ENCODE measurements around the gene ARID3A.

Gene ARID3A

DNA sequence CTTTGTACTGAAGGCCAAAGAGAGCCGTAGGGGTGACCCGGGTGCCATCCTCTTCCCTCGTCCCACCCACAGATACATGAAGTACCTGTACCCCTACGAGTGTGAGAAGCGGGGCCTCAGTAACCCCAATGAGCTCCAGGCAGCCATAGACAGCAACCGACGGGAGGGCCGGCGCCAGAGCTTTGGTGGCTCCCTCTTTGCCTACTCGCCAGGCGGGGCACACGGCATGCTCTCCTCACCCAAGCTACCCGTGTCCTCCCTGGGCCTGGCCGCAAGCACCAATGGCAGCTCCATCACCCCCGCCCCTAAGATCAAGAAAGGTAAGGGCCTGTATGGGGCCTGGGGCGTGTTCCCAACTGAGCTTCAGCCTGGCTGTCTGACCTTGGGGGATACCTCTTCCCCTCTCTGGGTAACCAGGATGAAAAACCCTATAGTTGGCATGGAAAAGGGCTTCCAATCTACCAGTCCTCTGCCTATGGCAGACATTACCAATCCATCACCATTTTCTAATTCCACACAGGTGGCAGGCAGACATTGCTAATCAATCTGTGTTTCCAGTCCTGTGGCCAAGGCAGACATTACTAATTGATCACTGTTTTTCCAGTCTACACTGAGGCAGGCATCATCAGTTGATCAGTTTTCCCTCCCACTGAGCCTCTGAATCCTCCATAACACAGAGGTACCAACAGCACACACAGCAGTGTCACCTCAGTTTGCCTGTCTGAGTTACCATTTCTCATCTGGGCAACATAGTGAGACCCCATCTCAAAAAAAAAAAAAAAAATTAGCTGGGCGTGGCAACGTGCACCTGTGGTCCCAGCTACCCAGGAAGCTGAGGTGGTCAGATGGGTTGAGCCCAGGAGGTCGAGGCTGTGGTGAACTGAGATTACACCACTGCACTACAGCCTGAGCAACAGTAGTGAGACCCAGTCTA, 39.2 kb downstream of the ARID3A start:
- H3K27me3 ChIP-seq (ENCODE audit: control insufficient read depth, insufficient read depth, low read length): no peaks in the 10 kb centered on the region
- no peaks in the 10 kb centered on the region for H3K9me3 ChIP-seq (ENCODE audit: control insufficient read depth, insufficient read depth, low read length)
- no peak overlapping the region for H3K27ac ChIP-seq (ENCODE audit: low read length)
- H3K36me3 ChIP-seq (ENCODE audit: control insufficient read depth, insufficient read depth, low read length): peaks cover 27% of the 10 kb centered on the region
- no peak overlapping the region for H3K4me3 ChIP-seq (ENCODE audit: low read length)
- H3K4me1 ChIP-seq (ENCODE audit: control insufficient read depth, insufficient read depth, low read length): no peaks in the 10 kb centered on the region; the same call in 1 of the 2 replicates
- WGBS (ENCODE audit: insufficient coverage, insufficient read length): no CpG with 5 or more reads among the region's 19 CpGs
- no peak for DNase-seq (ENCODE audit: low read depth, low spot score)

GRCh38 chr19:966485-967088, 40.8 kb downstream of the ARID3A start:
- no peak overlapping the region for H3K4me3 ChIP-seq (ENCODE audit: low read length)
- no peaks in the 10 kb centered on the region; the same call in 1 of the 2 replicates for H3K9me3 ChIP-seq (ENCODE audit: control insufficient read depth, insufficient read depth, low read length)
- no peaks in the 10 kb centered on the region for H3K27me3 ChIP-seq (ENCODE audit: control insufficient read depth, insufficient read depth, low read length)
- peaks cover 30% of the 10 kb centered on the region for H3K36me3 ChIP-seq (ENCODE audit: control insufficient read depth, insufficient read depth, low read length)
- no peaks in the 10 kb centered on the region; the same call in 1 of the 2 replicates for H3K4me1 ChIP-seq (ENCODE audit: control insufficient read depth, insufficient read depth, low read length)
- no peak overlapping the region for H3K27ac ChIP-seq (ENCODE audit: low read length)
- no peak for DNase-seq (ENCODE audit: low read depth, low spot score)
- no CpG with 5 or more reads among the region's 17 CpGs for WGBS (ENCODE audit: insufficient coverage, insufficient read length)

GRCh38 chr19:970695-971094, 44.9 kb downstream of the ARID3A start:
- no peak for DNase-seq (ENCODE audit: low read depth, low spot score)
- H3K36me3 ChIP-seq (ENCODE audit: control insufficient read depth, insufficient read depth, low read length): peaks cover 18% of the 10 kb centered on the region
- H3K27ac ChIP-seq (ENCODE audit: low read length): no peak overlapping the region
- H3K27me3 ChIP-seq (ENCODE audit: control insufficient read depth, insufficient read depth, low read length): no peaks in the 10 kb centered on the region
- no peak overlapping the region for H3K4me3 ChIP-seq (ENCODE audit: low read length)
- H3K9me3 ChIP-seq (ENCODE audit: control insufficient read depth, insufficient read depth, low read length): no peaks in the 10 kb centered on the region; the same call in 1 of the 2 replicates
- no CpG with 5 or more reads among the region's 14 CpGs for WGBS (ENCODE audit: insufficient coverage, insufficient read length)
- no peaks in the 10 kb centered on the region for H3K4me1 ChIP-seq (ENCODE audit: control insufficient read depth, insufficient read depth, low read length)

DNA sequence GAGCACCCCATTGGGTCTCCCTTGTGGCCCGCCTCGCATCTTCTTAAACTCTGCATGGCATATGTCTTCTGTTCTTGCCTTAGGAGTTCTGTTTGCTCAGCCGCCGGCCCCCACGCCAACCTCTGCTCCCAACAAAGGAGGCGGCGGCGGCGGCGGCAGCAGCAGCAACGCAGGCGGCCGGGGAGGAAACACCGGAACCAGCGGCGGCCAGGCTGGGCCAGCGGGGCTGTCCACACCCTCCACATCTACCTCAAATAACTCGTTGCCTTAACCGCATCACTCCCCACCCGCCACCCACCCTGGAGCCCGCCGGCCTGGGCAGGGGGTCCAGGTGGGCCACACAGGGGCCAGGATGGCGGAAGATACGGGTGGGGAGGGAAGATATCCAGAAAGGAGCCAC, 46.0 kb downstream of the ARID3A start:
- Histone ChIP-seq H3K27ac (ENCODE audit: low read length) (no peak overlapping the region), H3K4me1 (ENCODE audit: control insufficient read depth, insufficient read depth, low read length) (no peaks in the 10 kb centered on the region), H3K27me3 (ENCODE audit: control insufficient read depth, insufficient read depth, low read length) (no peaks in the 10 kb centered on the region), H3K4me3 (ENCODE audit: low read length) (no peak overlapping the region), H3K36me3 (ENCODE audit: control insufficient read depth, insufficient read depth, low read length) (peaks cover 14% of the 10 kb centered on the region), H3K9me3 (ENCODE audit: control insufficient read depth, insufficient read depth, low read length) (no peaks in the 10 kb centered on the region; the same call in 1 of the 2 replicates)
- no CpG with 5 or more reads among the region's 24 CpGs for WGBS (ENCODE audit: insufficient coverage, insufficient read length)
- DNase-seq (ENCODE audit: low read depth, low spot score): no peak

GRCh38 chr19:972281-972680, 46.4 kb downstream of the ARID3A start:
- no peaks in the 10 kb centered on the region for H3K27me3 ChIP-seq (ENCODE audit: control insufficient read depth, insufficient read depth, low read length)
- WGBS (ENCODE audit: insufficient coverage, insufficient read length): no CpG with 5 or more reads among the region's 6 CpGs
- H3K4me3 ChIP-seq (ENCODE audit: low read length): no peak overlapping the region
- H3K36me3 ChIP-seq (ENCODE audit: control insufficient read depth, insufficient read depth, low read length): peaks cover 14% of the 10 kb centered on the region
- H3K27ac ChIP-seq (ENCODE audit: low read length): no peak overlapping the region
- no peaks in the 10 kb centered on the region for H3K4me1 ChIP-seq (ENCODE audit: control insufficient read depth, insufficient read depth, low read length)
- no peaks in the 10 kb centered on the region; the same call in 1 of the 2 replicates for H3K9me3 ChIP-seq (ENCODE audit: control insufficient read depth, insufficient read depth, low read length)
- no peak for DNase-seq (ENCODE audit: low read depth, low spot score)

- no CpG with 5 or more reads among the region's 29 CpGs for WGBS (ENCODE audit: insufficient coverage, insufficient read length)
These were observed 48.1 kb downstream of the ARID3A start for GRCh38 chr19:973726-974563.

GRCh38 chr19:974564-975257, 48.9 kb downstream of the ARID3A start:
- no CpG with 5 or more reads among the region's 37 CpGs for WGBS (ENCODE audit: insufficient coverage, insufficient read length)
- Histone ChIP-seq H3K4me3 (ENCODE audit: low read length) (no peak overlapping the region), H3K27ac (ENCODE audit: low read length) (no peak overlapping the region), H3K9me3 (ENCODE audit: control insufficient read depth, insufficient read depth, low read length) (no peaks in the 10 kb centered on the region; the same call in 1 of the 2 replicates), H3K27me3 (ENCODE audit: control insufficient read depth, insufficient read depth, low read length) (no peaks in the 10 kb centered on the region), H3K4me1 (ENCODE audit: control insufficient read depth, insufficient read depth, low read length) (0 out of 2 replicates have a peak, but pooled peaks cover 2% of the 10 kb centered on the region), H3K36me3 (ENCODE audit: control insufficient read depth, insufficient read depth, low read length) (peaks cover 7% of the 10 kb centered on the region)
- no peak for DNase-seq (ENCODE audit: low read depth, low spot score)

More at GRCh38 chr19:973726-974563, 48.1 kb downstream of the ARID3A start:
- Histone ChIP-seq H3K4me1 (ENCODE audit: control insufficient read depth, insufficient read depth, low read length) (no peaks in the 10 kb centered on the region), H3K9me3 (ENCODE audit: control insufficient read depth, insufficient read depth, low read length) (no peaks in the 10 kb centered on the region; the same call in 1 of the 2 replicates), H3K27me3 (ENCODE audit: control insufficient read depth, insufficient read depth, low read length) (no peaks in the 10 kb centered on the region), H3K36me3 (ENCODE audit: control insufficient read depth, insufficient read depth, low read length) (peaks cover 7% of the 10 kb centered on the region), H3K27ac (ENCODE audit: low read length) (no peak overlapping the region), H3K4me3 (ENCODE audit: low read length) (no peak overlapping the region)
- DNase-seq (ENCODE audit: low read depth, low spot score): no peak

GRCh38 chr19:976476-976875, 50.6 kb downstream of the ARID3A start:
- Histone ChIP-seq H3K9me3 (ENCODE audit: control insufficient read depth, insufficient read depth, low read length) (no peaks in the 10 kb centered on the region), H3K27ac (ENCODE audit: low read length) (no peak overlapping the region), H3K27me3 (ENCODE audit: control insufficient read depth, insufficient read depth, low read length) (no peaks in the 10 kb centered on the region), H3K36me3 (ENCODE audit: control insufficient read depth, insufficient read depth, low read length) (peaks cover 3% of the 10 kb centered on the region), H3K4me3 (ENCODE audit: low read length) (no peak overlapping the region), H3K4me1 (ENCODE audit: control insufficient read depth, insufficient read depth, low read length) (peaks cover 6% of the 10 kb centered on the region; the same call in 1 of the 2 replicates)
- DNase-seq (ENCODE audit: low read depth, low spot score): no peak
- WGBS (ENCODE audit: insufficient coverage, insufficient read length): no CpG with 5 or more reads among the region's 10 CpGs

DNA sequence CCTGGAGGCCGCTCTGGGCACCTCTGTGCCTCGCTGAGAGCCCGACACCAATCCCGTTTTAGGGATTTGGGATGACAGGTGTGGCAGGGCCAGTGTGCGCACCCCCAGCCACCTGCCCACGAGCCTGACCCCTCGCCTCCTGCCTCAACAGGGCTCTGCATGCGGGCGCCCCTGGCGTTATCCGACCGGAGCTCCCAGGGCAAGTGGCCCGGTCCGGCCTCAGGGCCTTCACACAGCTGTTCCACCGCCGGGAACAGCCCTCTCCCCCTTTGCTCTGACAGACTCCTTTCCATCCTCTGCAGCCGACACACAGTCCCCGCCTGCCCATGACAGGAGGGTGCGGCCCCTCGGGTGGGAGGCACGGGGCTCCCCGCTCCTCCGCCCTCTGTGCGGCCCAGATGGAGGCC, 51.2 kb downstream of the ARID3A start:
- Histone ChIP-seq H3K4me3 (ENCODE audit: low read length) (no peak overlapping the region), H3K36me3 (ENCODE audit: control insufficient read depth, insufficient read depth, low read length) (peaks cover 3% of the 10 kb centered on the region), H3K27ac (ENCODE audit: low read length) (no peak overlapping the region), H3K9me3 (ENCODE audit: control insufficient read depth, insufficient read depth, low read length) (no peaks in the 10 kb centered on the region), H3K27me3 (ENCODE audit: control insufficient read depth, insufficient read depth, low read length) (no peaks in the 10 kb centered on the region), H3K4me1 (ENCODE audit: control insufficient read depth, insufficient read depth, low read length) (peaks cover 6% of the 10 kb centered on the region; the same call in 1 of the 2 replicates)
- no CpG with 5 or more reads among the region's 24 CpGs for WGBS (ENCODE audit: insufficient coverage, insufficient read length)
- no peak for DNase-seq (ENCODE audit: low read depth, low spot score)

Measured in iPS DF 6.9 (cell line).